GM21360 (cell line): Measurements from ENCODE around the gene HIPK2.

Experiments
- ATAC-seq: cut with Tn5 transposase; IDR thresholded peaks from one replicate; pipeline ENCODE4 v1.9.1; 2021; ENCODE audit warnings: mild to moderate bottlenecking, moderate library complexity; ENCODE audit not compliant: unreplicated experiment

HIPK2 gene

GRCh38 chr7:139699640-139700504, 77.9 kb downstream of the HIPK2 start:
- ATAC-seq: no peak

GRCh38 chr7:139698844-139699243, 79.0 kb downstream of the HIPK2 start:
- no peak for ATAC-seq

- no peak for ATAC-seq
Observed at GRCh38 chr7:139698278-139698677, 79.5 kb downstream of the HIPK2 start.

GRCh38 chr7:139697056-139697455, 80.7 kb downstream of the HIPK2 start:
- ATAC-seq: no peak

GRCh38 chr7:139696552-139696951, 81.2 kb downstream of the HIPK2 start:
- peak; percentile 50 for ATAC-seq

GRCh38 chr7:139695588-139695987, 82.2 kb downstream of the HIPK2 start:
- ATAC-seq: no peak

- ATAC-seq: no peak
Observed at GRCh38 chr7:139695051-139695450, 82.7 kb downstream of the HIPK2 start.

GRCh38 chr7:139694389-139694676, 83.5 kb downstream of the HIPK2 start:
- no peak for ATAC-seq

GRCh38 chr7:139693651-139694388, 84.0 kb downstream of the HIPK2 start:
- no peak for ATAC-seq

GRCh38 chr7:139692723-139693122, 85.1 kb downstream of the HIPK2 start:
- no peak for ATAC-seq

GRCh38 chr7:139691253-139691781, 86.5 kb downstream of the HIPK2 start:
- no peak for ATAC-seq

GRCh38 chr7:139687980-139688632, 89.7 kb downstream of the HIPK2 start:
- no peak for ATAC-seq

GRCh38 chr7:139687211-139687954, 90.4 kb downstream of the HIPK2 start:
- no peak for ATAC-seq

GRCh38 chr7:139683137-139683921, 94.5 kb downstream of the HIPK2 start:
- no peak for ATAC-seq

GRCh38 chr7:139682136-139683013, 95.4 kb downstream of the HIPK2 start:
- no peak for ATAC-seq

- no peak for ATAC-seq
Observed at GRCh38 chr7:139681812-139682135, 96.0 kb downstream of the HIPK2 start.

- ATAC-seq: no peak
Observed at GRCh38 chr7:139681463-139681755, 96.4 kb downstream of the HIPK2 start.

- ATAC-seq: no peak
Observed at GRCh38 chr7:139680676-139681462, 96.9 kb downstream of the HIPK2 start.
